ENCODE results near the gene TAMALIN. TPM values are rescaled to one million over a fixed set of nuclear protein-coding genes. Genes with fewer than 3 reads are reported as not detected.
"Not testable (repeated sequence)": the region's sequence is repeated elsewhere in the genome, so short reads cannot be mapped to it uniquely, and the experiment has no call there.

TAMALIN gene
- 124 TPM for total RNA-seq

GRCh38 chr12:52006726-52007157 is at the start of gene TAMALIN:
TAMALIN (plus strand) TSS chr12:52006946; CDS start chr12:52007020, 74 bp downstream.
- intact Hi-C loops (cut with DNase I): no loop called here

DNA sequence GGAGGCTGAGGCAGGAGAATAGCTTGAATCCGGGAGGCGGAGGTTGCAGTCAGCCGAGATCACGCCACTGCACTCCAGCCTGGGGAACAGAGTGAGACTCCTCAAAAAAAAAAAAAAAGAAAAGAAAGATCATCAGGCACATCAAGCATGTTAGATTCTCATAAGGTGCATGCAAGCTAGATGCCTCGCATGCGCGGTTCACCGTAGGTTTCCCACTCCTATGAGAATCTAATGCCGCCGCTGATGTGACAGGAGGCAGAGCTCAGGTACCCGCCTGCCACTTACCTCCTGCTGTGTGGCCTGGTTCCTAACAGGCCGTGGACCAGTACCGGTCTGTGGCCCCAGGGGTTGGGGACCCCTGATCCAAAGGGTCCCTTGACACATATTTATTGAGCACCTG is 48.2 kb upstream of the TAMALIN start:
- DNase-seq (ENCODE audit: low spot score): no peak
- intact Hi-C loops (cut with DNase I): no loop called here
- ATAC-seq: no peak

More at GRCh38 chr12:52006726-52007157, at the start of gene TAMALIN:
- peak; percentile 89 for DNase-seq (ENCODE audit: low spot score)
- peak; percentile 52 for ATAC-seq

DNA sequence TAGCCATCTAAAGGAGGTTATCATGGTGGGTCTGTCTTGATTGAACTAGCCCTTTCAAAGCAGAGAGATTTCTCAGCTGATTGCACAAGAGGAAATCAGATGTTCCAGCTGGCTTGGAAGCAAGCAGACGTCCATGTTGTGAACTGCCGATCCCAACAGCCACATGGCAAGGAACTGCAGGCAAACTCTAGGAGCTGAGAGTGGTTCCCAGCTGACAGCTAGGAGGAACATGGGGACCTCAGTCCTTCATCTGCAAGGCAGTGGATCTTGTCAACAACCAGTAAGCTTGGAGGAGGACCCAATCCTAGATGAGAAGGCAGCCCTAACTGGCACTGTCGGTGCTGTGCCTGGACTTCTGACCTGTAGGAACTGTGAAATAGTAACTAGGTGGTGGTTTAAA is 47.5 kb upstream of the TAMALIN start:
- ATAC-seq: peak; percentile 82
- DNase-seq (ENCODE audit: low spot score): no peak
- intact Hi-C loops (cut with DNase I): no loop called here

DNA sequence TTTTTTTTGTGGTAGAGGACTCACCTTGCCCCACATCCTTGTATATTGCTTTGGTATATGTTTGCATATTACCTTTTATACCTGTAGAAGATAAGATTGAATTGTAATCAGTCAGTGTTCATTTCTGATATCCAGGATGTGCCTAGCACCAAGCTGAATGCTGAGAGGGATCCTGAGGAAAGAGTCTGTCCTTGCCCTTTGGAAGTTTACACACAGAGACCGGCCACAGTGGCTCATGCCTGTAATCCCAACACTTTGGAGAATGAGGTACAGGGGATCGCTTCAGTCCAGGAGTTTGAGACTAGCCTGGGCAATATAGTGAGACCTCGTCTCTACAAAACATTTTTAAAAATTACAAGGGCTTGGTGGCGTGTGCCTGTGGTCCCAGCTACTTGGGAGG is 46.8 kb upstream of the TAMALIN start:
- ATAC-seq (no peak), DNase-seq (ENCODE audit: low spot score) (no peak)
- intact Hi-C loops (cut with DNase I): no loop called here

DNA sequence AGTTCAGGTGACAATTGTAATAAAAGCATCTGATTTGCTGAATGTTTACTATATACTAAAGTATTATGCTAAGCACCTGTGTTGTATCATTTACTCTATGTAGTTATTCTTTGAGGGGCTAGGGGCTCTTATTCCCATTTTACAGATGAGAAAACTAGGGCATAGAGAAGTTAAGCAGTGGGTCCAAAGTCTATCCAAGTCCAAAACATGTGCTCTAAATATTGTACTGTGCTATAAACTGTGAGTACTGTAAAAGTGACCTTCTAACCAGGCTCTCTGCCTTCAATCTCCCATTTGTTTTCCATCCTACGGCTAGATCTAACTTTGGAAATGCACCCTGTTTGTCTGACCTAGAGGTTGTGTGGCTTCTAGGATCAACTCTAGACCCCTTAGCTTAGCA is 46.3 kb upstream of the TAMALIN start:
- intact Hi-C loops (cut with DNase I): no loop called here
- no peak for ATAC-seq
- DNase-seq (ENCODE audit: low spot score): no peak

DNA sequence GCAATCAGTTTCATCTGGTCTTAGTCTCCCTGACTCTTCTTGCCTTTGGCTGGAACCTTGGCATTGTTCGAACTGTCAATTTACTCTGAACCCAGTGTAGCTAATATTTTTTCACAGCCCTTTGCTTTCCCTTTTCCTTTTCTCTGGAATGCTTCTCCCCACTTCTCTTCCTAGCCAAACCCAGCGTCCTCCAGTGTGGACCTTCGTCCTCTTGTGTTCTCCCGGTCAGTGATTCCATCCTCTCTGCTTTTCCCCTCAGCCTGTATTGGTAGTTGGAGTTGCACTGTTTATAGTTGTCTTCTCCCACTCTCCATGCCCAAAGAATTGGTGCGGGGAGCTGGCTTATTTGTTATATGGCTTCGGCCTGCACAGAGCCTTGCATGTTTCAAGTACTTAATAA is 45.9 kb upstream of the TAMALIN start:
- ATAC-seq: no peak
- no peak for DNase-seq (ENCODE audit: low spot score)
- intact Hi-C loops (cut with DNase I): no loop called here

- DNase-seq (ENCODE audit: low spot score): no peak
- ATAC-seq: no peak
- intact Hi-C loops (cut with DNase I): no loop called here
Measured at GRCh38 chr12:51961834-51962233, 44.9 kb upstream of the TAMALIN start.

GRCh38 chr12:51962737-51963136 is 44.0 kb upstream of the TAMALIN start:
- no peak for ATAC-seq
- intact Hi-C loops (cut with DNase I): no loop called here
- no peak for DNase-seq (ENCODE audit: low spot score)

DNA sequence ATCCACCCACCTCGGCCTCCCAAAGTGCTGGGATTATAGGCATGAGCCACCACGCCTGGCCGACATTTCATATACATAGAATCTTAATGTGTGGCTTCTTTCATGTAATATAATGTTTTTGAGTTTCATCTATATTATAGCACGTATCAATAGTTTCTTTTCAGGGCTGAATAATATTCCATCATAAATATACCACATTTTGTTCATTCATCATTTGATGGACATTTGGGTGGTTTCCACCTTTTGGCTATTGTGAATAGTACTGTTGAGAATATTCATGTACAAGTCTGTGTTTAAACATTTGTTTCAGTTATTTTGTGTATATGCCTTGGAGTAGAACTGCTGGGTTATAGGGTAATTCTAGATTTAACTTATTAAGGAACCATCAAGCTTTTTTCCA is 43.3 kb upstream of the TAMALIN start:
- ATAC-seq: no peak
- DNase-seq (ENCODE audit: low spot score): no peak
- intact Hi-C loops (cut with DNase I): no loop called here

DNA sequence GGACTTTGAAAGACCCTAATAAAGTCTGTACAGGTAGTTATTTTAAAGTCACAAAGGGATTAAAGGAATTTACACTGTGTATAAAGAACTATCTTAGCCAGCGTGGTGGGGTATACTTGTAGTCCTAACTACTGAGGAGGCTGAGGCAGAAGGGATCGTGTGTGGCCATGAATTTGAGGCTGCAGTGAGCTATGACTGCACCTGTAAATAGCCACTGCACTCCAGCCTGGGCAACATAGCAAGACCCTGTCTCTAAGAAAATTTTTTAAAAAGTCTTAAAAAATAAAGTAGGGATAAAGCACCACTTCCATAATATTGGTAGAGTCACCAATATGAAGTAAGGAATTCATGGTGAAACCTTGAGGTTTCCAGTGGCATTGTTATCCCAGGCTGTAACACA is 37.1 kb upstream of the TAMALIN start:
- DNase-seq (ENCODE audit: low spot score): no peak
- no peak for ATAC-seq
- intact Hi-C loops (cut with DNase I): no loop called here

- DNase-seq (ENCODE audit: low spot score) (no peak), ATAC-seq (no peak)
- intact Hi-C loops (cut with DNase I): no loop called here
Measured at GRCh38 chr12:51970904-51971646, 35.7 kb upstream of the TAMALIN start.

DNA sequence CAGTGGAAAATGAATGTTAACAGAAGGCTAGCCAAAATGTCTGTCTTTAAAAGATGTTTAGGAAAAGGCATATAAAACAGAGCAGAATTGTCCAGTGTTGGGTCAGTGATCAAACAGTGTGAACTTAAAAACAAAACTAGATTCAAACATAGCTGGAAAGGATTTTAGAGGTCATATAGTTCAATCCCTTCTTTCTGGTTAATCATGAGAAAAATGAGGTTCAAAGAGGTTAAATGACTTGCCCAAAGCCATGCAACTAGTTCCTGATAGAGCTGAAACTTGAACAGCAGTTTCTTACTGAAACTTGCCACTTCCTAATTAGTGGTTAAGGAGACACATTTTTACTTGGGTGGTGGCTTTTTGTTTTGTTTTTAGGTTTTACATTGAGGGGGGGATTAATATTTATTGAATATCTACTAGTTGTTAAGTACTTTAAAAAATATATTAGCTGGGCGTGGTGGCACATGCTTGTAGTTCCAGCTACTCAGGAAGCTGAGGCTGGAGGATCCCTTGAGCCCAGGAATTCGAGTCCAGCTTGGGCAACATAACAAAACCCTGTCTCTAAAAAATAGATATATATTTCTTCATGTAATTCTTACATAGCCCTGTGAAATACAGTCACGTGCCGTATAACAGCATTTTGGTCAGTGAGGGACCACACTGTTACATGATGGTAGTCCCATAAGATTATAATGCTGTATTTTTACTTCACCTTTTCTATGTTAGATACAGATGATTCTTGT is 34.9 kb upstream of the TAMALIN start:
- intact Hi-C loops (cut with DNase I): no loop called here
- no peak for DNase-seq (ENCODE audit: low spot score)
- no peak for ATAC-seq

- DNase-seq (ENCODE audit: low spot score) (no peak), ATAC-seq (no peak)
- intact Hi-C loops (cut with DNase I): no loop called here
Measured at GRCh38 chr12:51972422-51972812, 34.3 kb upstream of the TAMALIN start.

DNA sequence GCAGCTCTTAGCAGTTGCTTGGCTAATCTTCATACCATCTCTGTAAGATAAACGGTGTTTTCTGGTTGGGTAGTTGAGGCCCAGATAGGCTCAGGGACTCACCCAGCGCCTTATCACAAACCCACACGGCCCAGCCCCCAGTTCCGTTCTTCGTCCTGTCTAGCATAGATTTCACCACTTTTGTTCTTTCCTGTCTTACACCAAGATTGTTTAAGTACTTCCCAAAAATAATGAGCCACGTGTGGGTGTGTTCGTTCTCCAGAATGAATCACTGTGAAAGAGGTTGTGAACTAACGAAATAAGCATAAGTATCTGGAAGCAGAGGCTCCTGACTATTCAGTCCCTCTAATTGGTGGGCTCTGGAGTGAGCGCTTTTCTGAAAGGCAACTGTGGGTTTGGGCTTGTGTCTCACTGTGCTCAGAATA is 33.9 kb upstream of the TAMALIN start:
- no peak for DNase-seq (ENCODE audit: low spot score)
- intact Hi-C loops (cut with DNase I): no loop called here
- peak; percentile 71 for ATAC-seq

DNA sequence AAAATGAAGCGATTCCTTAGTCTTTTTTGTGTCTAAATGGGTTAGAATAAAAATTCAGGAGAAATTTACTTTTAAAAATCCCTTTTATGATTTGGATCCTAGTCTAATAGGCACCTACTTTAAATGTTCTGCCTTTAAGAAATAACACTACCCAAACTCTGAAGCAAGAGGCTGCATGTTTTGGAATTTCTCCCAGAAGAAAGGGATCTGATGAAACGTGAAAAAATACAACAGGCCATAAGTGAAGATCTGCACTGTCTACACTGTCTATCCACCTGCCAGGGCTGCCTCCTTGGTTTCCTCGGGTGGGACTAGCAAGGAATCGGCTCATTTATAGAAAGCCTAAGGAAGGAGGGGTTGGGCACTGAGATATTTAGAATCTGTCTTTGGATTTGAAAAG is 33.2 kb upstream of the TAMALIN start:
- ATAC-seq (peak; percentile 53), DNase-seq (ENCODE audit: low spot score) (no peak)
- intact Hi-C loops (cut with DNase I): no loop called here

GRCh38 chr12:51974646-51975045 is 32.1 kb upstream of the TAMALIN start:
- intact Hi-C loops (cut with DNase I): no loop called here
- ATAC-seq (no peak), DNase-seq (ENCODE audit: low spot score) (no peak)

- intact Hi-C loops (cut with DNase I): no loop called here
- DNase-seq (ENCODE audit: low spot score) (no peak), ATAC-seq (no peak)
Measured at GRCh38 chr12:51975196-51975595, 31.6 kb upstream of the TAMALIN start.

DNA sequence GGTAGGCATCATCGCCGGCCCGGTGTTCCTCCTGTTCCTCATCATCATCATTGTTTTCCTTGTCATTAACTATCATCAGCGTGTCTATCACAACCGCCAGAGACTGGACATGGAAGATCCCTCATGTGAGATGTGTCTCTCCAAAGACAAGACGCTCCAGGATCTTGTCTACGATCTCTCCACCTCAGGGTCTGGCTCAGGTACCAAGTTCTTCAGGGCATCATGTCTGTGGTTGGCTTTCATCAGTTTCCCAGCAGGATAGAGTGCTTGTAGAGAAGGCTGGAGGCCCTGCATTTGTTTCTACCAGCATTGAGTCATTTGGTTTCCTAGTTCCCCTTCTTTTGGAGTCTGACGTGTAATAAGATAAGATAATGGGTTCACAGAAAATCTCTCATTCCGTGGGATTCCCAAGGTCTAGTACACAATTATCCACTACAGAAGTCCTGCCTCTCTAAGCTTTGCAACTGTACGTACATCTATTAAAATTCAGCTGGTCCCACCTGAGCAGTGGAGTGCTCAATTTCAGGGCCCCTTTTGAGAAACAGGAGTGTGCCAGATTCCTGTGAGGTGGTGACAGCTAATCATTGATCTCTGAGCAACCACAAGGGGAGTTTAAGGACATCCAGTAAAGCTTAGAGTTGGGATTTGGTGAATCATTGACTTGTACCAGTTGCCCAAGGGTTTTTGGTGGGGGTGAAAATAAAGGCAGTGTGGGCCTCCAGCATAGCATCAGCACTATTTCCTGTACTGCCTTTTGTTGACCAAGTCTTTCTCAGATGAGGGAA is 30.2 kb upstream of the TAMALIN start:
- ATAC-seq (no peak), DNase-seq (ENCODE audit: low spot score) (no peak)
- intact Hi-C loops (cut with DNase I): no loop called here

- no peak for ATAC-seq
- intact Hi-C loops (cut with DNase I): no loop called here
- DNase-seq (ENCODE audit: low spot score): no peak
Measured at GRCh38 chr12:51977320-51977753, 29.4 kb upstream of the TAMALIN start.

DNA sequence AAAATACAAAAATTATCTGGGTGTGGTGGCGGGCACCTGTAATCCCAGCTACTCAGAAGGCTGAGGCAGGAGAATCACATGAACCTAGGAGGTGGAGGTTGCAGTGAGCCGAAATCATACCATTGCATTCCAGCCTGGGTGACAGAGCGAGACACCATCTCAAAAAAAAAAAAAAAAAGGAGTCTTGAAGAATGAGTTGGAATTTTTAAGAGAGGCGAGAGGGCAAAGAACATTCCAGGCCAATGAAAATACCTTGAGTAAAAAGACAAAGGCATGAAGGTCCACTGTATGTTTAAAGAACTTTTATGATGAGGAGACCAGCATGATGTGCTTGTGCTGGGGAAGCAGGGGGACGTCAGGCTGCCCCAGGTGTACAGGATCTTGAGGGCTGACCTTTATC is 27.4 kb upstream of the TAMALIN start:
- DNase-seq (ENCODE audit: low spot score); ATAC-seq; intact Hi-C loops (cut with DNase I): not testable (repeated sequence)

All from sciatic nerve (tissue), 2 donors.